ENCODE data around the gene CORO2B.

Gene CORO2B

GRCh38 chr15:68612503-68612902 is 33.7 kb downstream of the CORO2B start:
- no peak for DNase-seq

GRCh38 chr15:68612979-68613740 is 34.4 kb downstream of the CORO2B start:
- DNase-seq = no peak

GRCh38 chr15:68614286-68615035 is 35.7 kb downstream of the CORO2B start:
- DNase-seq = no peak

- no peak for DNase-seq
These were observed 36.5 kb downstream of the CORO2B start for GRCh38 chr15:68615301-68615700.

- DNase-seq = no peak
These were observed 37.0 kb downstream of the CORO2B start for GRCh38 chr15:68615811-68616210.

- DNase-seq = no peak
These were observed 37.6 kb downstream of the CORO2B start for GRCh38 chr15:68616397-68616796.

- DNase-seq = no peak
These were observed 38.2 kb downstream of the CORO2B start for GRCh38 chr15:68617001-68617400.

GRCh38 chr15:68617777-68618176 is 39.0 kb downstream of the CORO2B start:
- no peak for DNase-seq

- no peak for DNase-seq
These were observed 39.6 kb downstream of the CORO2B start for GRCh38 chr15:68618394-68618793.

- DNase-seq = no peak
These were observed 40.3 kb downstream of the CORO2B start for GRCh38 chr15:68618908-68619698.

- no peak for DNase-seq
These were observed 42.1 kb downstream of the CORO2B start for GRCh38 chr15:68620721-68621527.

GRCh38 chr15:68621535-68621934 is 42.7 kb downstream of the CORO2B start:
- no peak for DNase-seq

- no peak for DNase-seq
These were observed 44.6 kb downstream of the CORO2B start for GRCh38 chr15:68623301-68623892.

- no peak for DNase-seq
These were observed 47.1 kb downstream of the CORO2B start for GRCh38 chr15:68625853-68626252.

GRCh38 chr15:68626283-68626682 is 47.5 kb downstream of the CORO2B start:
- no peak for DNase-seq

- DNase-seq = no peak
These were observed 47.9 kb downstream of the CORO2B start for GRCh38 chr15:68626739-68627138.

GRCh38 chr15:68627476-68627875 is 48.7 kb downstream of the CORO2B start:
- DNase-seq = no peak

- DNase-seq = no peak
These were observed 49.2 kb downstream of the CORO2B start for GRCh38 chr15:68627995-68628394.

- no peak for DNase-seq
These were observed 50.9 kb downstream of the CORO2B start for GRCh38 chr15:68629519-68630210.

GRCh38 chr15:68630211-68630555 is 51.4 kb downstream of the CORO2B start:
- no peak for DNase-seq

GRCh38 chr15:68630836-68631235 is 52.0 kb downstream of the CORO2B start:
- DNase-seq = no peak

- DNase-seq = no peak
These were observed 52.8 kb downstream of the CORO2B start for GRCh38 chr15:68631601-68632051.

Measured in activated T-cell treated with anti-CD3 and anti-CD28 coated beads for 4 hours (primary cell).